HepG2 (cell line): Measurements from ENCODE around the gene NNMT.

Source experiments
- CHD2 ChIP-seq: IDR thresholded peaks from 2 replicates; pipeline ENCODE4 v1.6.1; 2011; ENCODE audit warnings: low read depth, low read length, improper control_type of control experiment
- CREM ChIP-seq, 2 experiments: sonication (generic) in 1 of 2; formaldehyde crosslinking in 1 of 2; IDR thresholded peaks; 2 replicates each; pipeline versions ENCODE4 v1.4.0 to v1.6.1; 2016 to 2020; ENCODE audit warnings: antibody characterized with exemption in 1 of 2, mild to moderate bottlenecking in 1 of 2, missing genetic modification reagents in 1 of 2
- KLF11 ChIP-seq: IDR thresholded peaks from 2 replicates; pipeline ENCODE4 v1.6.1; 2016; ENCODE audit warnings: missing compliant biosample characterization
- RAD51 ChIP-seq: fragments of 450-650 bp; IDR thresholded peaks from 2 replicates; pipeline ENCODE4 v1.6.1; 2016; ENCODE audit warnings: borderline replicate concordance
- RNF2 ChIP-seq: fragments of 450-650 bp; conservative IDR thresholded peaks from 2 replicates; pipeline ENCODE4 v1.6.1; 2016; ENCODE audit warnings: low read depth
- ZNF510 ChIP-seq: sonication (generic); formaldehyde crosslinking; IDR thresholded peaks from 2 replicates; pipeline ENCODE4 v1.4.0; 2020; ENCODE audit warnings: low read depth, mild to moderate bottlenecking, missing genetic modification reagents
- ZNF761 ChIP-seq: sonication (generic); formaldehyde crosslinking; conservative IDR thresholded peaks from 2 replicates; pipeline ENCODE4 v1.4.0; 2020; ENCODE audit warnings: mild to moderate bottlenecking, missing genetic modification reagents
- TF ChIP-seq, protein P1 (sequence below): sonication (generic); formaldehyde crosslinking; IDR thresholded peaks from 2 replicates; pipeline ENCODE4 v1.5.0; 2020; ENCODE audit warnings: mild to moderate bottlenecking, missing genetic modification reagents, moderate library complexity
- TF ChIP-seq, protein P2 (sequence below): sonication (generic); formaldehyde crosslinking; IDR thresholded peaks from 2 replicates; pipeline ENCODE4 v1.4.0; 2020; ENCODE audit warnings: missing genetic modification reagents
- TF ChIP-seq, protein P3 (sequence below): sonication (generic); formaldehyde crosslinking; IDR thresholded peaks from 2 replicates; pipeline ENCODE4 v1.4.0; 2020; ENCODE audit warnings: mild to moderate bottlenecking, missing genetic modification reagents
- TF ChIP-seq, protein P4 (sequence below): sonication (generic); formaldehyde crosslinking; IDR thresholded peaks from 2 replicates; pipeline ENCODE4 v1.4.0; 2020; ENCODE audit warnings: mild to moderate bottlenecking, missing genetic modification reagents

DNA sequence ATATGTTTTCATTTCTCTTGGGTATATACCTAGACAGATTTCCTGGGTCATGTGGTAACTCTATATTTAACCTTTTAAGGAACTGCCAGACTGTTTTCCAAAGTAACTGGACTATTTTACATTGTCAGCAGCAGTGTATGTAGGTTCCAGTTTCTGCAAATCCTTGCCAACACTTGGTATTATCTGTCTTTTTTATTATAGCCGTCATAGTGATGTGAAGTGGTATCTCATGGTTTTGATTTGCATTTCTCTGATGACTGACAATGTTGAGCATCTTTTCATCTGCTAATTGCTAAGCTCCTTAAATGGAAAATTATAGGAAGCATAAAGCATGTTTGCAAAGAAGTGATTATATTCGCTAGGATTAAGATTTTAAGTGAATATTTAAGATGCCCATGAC, 13.9 kb downstream of the NNMT start:
- TF ChIP-seq, protein P1, sequence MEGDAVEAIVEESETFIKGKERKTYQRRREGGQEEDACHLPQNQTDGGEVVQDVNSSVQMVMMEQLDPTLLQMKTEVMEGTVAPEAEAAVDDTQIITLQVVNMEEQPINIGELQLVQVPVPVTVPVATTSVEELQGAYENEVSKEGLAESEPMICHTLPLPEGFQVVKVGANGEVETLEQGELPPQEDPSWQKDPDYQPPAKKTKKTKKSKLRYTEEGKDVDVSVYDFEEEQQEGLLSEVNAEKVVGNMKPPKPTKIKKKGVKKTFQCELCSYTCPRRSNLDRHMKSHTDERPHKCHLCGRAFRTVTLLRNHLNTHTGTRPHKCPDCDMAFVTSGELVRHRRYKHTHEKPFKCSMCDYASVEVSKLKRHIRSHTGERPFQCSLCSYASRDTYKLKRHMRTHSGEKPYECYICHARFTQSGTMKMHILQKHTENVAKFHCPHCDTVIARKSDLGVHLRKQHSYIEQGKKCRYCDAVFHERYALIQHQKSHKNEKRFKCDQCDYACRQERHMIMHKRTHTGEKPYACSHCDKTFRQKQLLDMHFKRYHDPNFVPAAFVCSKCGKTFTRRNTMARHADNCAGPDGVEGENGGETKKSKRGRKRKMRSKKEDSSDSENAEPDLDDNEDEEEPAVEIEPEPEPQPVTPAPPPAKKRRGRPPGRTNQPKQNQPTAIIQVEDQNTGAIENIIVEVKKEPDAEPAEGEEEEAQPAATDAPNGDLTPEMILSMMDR (CRISPR knock-in tag) = no peak
- TF ChIP-seq KLF11 (CRISPR knock-in tag) (no peak), ZNF510 (CRISPR knock-in tag) (no peak), RAD51 (no peak), ZNF761 (CRISPR knock-in tag) (no peak), RNF2 (no peak), CHD2 (no peak), CREM (IDR thresholded peaks at IDR 0.05) (no peak), CREM (CRISPR knock-in tag; IDR thresholded peaks at IDR 0.05) (no peak)
- TF ChIP-seq, protein P2, sequence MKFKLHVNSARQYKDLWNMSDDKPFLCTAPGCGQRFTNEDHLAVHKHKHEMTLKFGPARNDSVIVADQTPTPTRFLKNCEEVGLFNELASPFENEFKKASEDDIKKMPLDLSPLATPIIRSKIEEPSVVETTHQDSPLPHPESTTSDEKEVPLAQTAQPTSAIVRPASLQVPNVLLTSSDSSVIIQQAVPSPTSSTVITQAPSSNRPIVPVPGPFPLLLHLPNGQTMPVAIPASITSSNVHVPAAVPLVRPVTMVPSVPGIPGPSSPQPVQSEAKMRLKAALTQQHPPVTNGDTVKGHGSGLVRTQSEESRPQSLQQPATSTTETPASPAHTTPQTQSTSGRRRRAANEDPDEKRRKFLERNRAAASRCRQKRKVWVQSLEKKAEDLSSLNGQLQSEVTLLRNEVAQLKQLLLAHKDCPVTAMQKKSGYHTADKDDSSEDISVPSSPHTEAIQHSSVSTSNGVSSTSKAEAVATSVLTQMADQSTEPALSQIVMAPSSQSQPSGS (CRISPR knock-in tag) = no peak
- TF ChIP-seq, protein P3, sequence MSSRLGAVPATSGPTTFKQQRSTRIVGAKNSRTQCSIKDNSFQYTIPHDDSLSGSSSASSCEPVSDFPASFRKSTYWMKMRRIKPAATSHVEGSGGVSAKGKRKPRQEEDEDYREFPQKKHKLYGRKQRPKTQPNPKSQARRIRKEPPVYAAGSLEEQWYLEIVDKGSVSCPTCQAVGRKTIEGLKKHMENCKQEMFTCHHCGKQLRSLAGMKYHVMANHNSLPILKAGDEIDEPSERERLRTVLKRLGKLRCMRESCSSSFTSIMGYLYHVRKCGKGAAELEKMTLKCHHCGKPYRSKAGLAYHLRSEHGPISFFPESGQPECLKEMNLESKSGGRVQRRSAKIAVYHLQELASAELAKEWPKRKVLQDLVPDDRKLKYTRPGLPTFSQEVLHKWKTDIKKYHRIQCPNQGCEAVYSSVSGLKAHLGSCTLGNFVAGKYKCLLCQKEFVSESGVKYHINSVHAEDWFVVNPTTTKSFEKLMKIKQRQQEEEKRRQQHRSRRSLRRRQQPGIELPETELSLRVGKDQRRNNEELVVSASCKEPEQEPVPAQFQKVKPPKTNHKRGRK (CRISPR knock-in tag) = no peak
- TF ChIP-seq, protein P4, sequence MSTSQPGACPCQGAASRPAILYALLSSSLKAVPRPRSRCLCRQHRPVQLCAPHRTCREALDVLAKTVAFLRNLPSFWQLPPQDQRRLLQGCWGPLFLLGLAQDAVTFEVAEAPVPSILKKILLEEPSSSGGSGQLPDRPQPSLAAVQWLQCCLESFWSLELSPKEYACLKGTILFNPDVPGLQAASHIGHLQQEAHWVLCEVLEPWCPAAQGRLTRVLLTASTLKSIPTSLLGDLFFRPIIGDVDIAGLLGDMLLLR = no peak
